ENCODE measurements around the gene ZBP1.

Gene ZBP1

GRCh38 chr20:57558614-57559288 lies 61.5 kb downstream of the ZBP1 start:
- no peak for DNase-seq (ENCODE audit: low read depth, low spot score)

- no peak for DNase-seq (ENCODE audit: low read depth, low spot score)
These were observed 62.2 kb downstream of the ZBP1 start for GRCh38 chr20:57557926-57558613.

- DNase-seq (ENCODE audit: low read depth, low spot score): no peak
These were observed 63.3 kb downstream of the ZBP1 start for GRCh38 chr20:57556980-57557274.

- no peak for DNase-seq (ENCODE audit: low read depth, low spot score)
These were observed 64.6 kb downstream of the ZBP1 start for GRCh38 chr20:57555457-57556184.

All from iPS DF 19.7 (cell line).